ENCODE measurements around the gene WDR83. TPM values are rescaled to one million over a fixed set of nuclear protein-coding genes. Genes with fewer than 3 reads are reported as not detected.
A peak's percentile ranks its signal among the peaks of the same experiment; 100 is the strongest.

Gene WDR83
- total and polyA plus RNA-seq, 2 experiments from 2014 or later, result 12.5 to 18.5 TPM

GRCh38 chr19:12722566-12723380 is 56.2 kb downstream of the WDR83 start:
- H3K27me3 Mint-ChIP-seq (ENCODE audit: insufficient read depth, low read depth, poor library complexity), result peaks cover 27% of the 10 kb centered on the region
- H2AFZ ChIP-seq, result no peak overlapping the region
- ATAC-seq, result peak; percentile 70

More at GRCh38 chr19:12722566-12723380, 56.2 kb downstream of the WDR83 start:
- Histone ChIP-seq H3K4me3 (peak overlapping the region; percentile 80), H3K27me3 (ENCODE audit: insufficient read depth) (no peaks in the 10 kb centered on the region), H3K36me3 (ENCODE audit: insufficient read depth) (peaks cover 7% of the 10 kb centered on the region; the same call in 1 of the 2 replicates), H3F3A (replicated peaks; ENCODE audit: low read depth) (peaks cover 37% of the 10 kb centered on the region), H4K20me1 (replicated peaks; ENCODE audit: insufficient read depth) (peaks cover 19% of the 10 kb centered on the region; the same call in 1 of the 2 replicates), H3K4me2 (peak overlapping the region; percentile 100), H3K9me2 (ENCODE audit: insufficient read depth) (no peaks in the 10 kb centered on the region), H3K27ac (ENCODE audit: low read depth) (peak overlapping the region; percentile 96), H3K4me1 (ENCODE audit: insufficient read depth) (peaks cover 9% of the 10 kb centered on the region; the same call in 1 of the 2 replicates), H3K79me2 (replicated peaks; ENCODE audit: insufficient read depth) (peaks cover 62% of the 10 kb centered on the region)
- H3K9me3 Mint-ChIP-seq, result no peaks in the 10 kb centered on the region
- peak overlapping the region; percentile 95 for H3K27ac Mint-ChIP-seq
- TF ChIP-seq STAT1 (IDR thresholded peaks at IDR 0.05; ENCODE audit: unreplicated experiment) (no peak), EZH2 (IDR thresholded peaks at IDR 0.05; ENCODE audit: low read depth, unreplicated experiment) (no peak), REST (IDR thresholded peaks at IDR 0.05; ENCODE audit: unreplicated experiment) (no peak), EZH2phosphoT487 (IDR thresholded peaks at IDR 0.05; ENCODE audit: unreplicated experiment) (no peak), POLR2AphosphoS5 (IDR thresholded peaks at IDR 0.05; ENCODE audit: low read depth) (peak; percentile 83), NANOG (IDR thresholded peaks at IDR 0.05; ENCODE audit: borderline replicate concordance) (no peak), CREB1 (CRISPR knock-in tag; IDR thresholded peaks at IDR 0.05; ENCODE audit: low read depth) (0 out of 2 replicates have a peak, but pooled peaks have one; percentile 50), CTCF (conservative IDR thresholded peaks at IDR 0.05; ENCODE audit: low read depth in 2 of 2) (no peak)
- TF ChIP-seq, protein P1, sequence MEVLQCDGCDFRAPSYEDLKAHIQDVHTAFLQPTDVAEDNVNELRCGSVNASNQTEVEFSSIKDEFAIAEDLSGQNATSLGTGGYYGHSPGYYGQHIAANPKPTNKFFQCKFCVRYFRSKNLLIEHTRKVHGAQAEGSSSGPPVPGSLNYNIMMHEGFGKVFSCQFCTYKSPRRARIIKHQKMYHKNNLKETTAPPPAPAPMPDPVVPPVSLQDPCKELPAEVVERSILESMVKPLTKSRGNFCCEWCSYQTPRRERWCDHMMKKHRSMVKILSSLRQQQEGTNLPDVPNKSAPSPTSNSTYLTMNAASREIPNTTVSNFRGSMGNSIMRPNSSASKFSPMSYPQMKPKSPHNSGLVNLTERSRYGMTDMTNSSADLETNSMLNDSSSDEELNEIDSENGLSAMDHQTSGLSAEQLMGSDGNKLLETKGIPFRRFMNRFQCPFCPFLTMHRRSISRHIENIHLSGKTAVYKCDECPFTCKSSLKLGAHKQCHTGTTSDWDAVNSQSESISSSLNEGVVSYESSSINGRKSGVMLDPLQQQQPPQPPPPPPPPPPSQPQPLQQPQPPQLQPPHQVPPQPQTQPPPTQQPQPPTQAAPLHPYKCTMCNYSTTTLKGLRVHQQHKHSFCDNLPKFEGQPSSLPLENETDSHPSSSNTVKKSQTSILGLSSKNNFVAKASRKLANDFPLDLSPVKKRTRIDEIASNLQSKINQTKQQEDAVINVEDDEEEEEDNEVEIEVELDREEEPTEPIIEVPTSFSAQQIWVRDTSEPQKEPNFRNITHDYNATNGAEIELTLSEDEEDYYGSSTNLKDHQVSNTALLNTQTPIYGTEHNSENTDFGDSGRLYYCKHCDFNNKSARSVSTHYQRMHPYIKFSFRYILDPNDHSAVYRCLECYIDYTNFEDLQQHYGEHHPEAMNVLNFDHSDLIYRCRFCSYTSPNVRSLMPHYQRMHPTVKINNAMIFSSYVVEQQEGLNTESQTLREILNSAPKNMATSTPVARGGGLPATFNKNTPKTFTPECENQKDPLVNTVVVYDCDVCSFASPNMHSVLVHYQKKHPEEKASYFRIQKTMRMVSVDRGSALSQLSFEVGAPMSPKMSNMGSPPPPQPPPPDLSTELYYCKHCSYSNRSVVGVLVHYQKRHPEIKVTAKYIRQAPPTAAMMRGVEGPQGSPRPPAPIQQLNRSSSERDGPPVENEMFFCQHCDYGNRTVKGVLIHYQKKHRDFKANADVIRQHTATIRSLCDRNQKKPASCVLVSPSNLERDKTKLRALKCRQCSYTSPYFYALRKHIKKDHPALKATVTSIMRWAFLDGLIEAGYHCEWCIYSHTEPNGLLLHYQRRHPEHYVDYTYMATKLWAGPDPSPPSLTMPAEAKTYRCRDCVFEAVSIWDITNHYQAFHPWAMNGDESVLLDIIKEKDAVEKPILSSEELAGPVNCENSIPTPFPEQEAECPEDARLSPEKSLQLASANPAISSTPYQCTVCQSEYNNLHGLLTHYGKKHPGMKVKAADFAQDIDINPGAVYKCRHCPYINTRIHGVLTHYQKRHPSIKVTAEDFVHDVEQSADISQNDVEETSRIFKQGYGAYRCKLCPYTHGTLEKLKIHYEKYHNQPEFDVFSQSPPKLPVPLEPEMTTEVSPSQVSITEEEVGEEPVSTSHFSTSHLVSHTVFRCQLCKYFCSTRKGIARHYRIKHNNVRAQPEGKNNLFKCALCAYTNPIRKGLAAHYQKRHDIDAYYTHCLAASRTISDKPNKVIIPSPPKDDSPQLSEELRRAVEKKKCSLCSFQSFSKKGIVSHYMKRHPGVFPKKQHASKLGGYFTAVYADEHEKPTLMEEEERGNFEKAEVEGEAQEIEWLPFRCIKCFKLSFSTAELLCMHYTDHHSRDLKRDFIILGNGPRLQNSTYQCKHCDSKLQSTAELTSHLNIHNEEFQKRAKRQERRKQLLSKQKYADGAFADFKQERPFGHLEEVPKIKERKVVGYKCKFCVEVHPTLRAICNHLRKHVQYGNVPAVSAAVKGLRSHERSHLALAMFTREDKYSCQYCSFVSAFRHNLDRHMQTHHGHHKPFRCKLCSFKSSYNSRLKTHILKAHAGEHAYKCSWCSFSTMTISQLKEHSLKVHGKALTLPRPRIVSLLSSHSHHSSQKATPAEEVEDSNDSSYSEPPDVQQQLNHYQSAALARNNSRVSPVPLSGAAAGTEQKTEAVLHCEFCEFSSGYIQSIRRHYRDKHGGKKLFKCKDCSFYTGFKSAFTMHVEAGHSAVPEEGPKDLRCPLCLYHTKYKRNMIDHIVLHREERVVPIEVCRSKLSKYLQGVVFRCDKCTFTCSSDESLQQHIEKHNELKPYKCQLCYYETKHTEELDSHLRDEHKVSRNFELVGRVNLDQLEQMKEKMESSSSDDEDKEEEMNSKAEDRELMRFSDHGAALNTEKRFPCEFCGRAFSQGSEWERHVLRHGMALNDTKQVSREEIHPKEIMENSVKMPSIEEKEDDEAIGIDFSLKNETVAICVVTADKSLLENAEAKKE (CRISPR knock-in tag; IDR thresholded peaks at IDR 0.05), result no peak
- TF ChIP-seq, protein P2, sequence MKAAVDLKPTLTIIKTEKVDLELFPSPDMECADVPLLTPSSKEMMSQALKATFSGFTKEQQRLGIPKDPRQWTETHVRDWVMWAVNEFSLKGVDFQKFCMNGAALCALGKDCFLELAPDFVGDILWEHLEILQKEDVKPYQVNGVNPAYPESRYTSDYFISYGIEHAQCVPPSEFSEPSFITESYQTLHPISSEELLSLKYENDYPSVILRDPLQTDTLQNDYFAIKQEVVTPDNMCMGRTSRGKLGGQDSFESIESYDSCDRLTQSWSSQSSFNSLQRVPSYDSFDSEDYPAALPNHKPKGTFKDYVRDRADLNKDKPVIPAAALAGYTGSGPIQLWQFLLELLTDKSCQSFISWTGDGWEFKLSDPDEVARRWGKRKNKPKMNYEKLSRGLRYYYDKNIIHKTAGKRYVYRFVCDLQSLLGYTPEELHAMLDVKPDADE (IDR thresholded peaks at IDR 0.05), result peak; percentile 50
- DNase-seq (ENCODE audit: low spot score), result peak; percentile 100
- peak overlapping the region; percentile 91 for H3K4me3 Mint-ChIP-seq
- H3K36me3 Mint-ChIP-seq (ENCODE audit: low read depth), result peaks cover 36% of the 10 kb centered on the region
- H3K4me1 Mint-ChIP-seq, result peaks cover 15% of the 10 kb centered on the region
